Activated T-helper 1 cell treated with Interleukin-2 at 50 U/mL for 16 hours (primary cell): ENCODE data around the gene PTPRN2.
"Not testable (repeated sequence)": the region's sequence is repeated elsewhere in the genome, so short reads cannot be mapped to it uniquely, and the experiment has no call there.

Experiments used
- DNase-seq: peaks from one replicate; pipeline ENCODE4 v3.0.0-alpha.2; 2020; ENCODE audit warnings: low read depth

The PTPRN2 gene

GRCh38 chr7:158229945-158230344 is 357.7 kb downstream of the PTPRN2 start:
- no peak for DNase-seq

DNA sequence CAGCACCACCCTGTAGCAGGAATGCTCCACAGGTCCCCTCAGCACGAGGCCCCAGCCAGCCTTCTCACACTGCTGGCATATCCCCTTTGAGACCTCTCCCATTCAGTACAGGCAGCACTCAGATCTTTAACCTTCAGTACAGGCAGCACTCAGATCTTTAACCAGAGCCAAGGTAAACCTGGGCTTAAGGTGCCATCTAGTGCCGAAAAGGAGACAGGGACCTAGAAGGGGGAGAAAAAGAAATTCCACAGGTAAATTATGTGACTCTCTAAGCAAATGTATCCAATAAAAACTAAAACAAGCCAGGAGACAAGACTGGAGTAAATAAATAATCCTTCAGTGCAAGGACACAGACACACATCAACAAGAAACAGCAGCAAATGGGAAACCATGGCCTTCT is 358.6 kb downstream of the PTPRN2 start:
- DNase-seq = no peak

GRCh38 chr7:158228131-158228530 is 359.5 kb downstream of the PTPRN2 start:
- DNase-seq = no peak

DNA sequence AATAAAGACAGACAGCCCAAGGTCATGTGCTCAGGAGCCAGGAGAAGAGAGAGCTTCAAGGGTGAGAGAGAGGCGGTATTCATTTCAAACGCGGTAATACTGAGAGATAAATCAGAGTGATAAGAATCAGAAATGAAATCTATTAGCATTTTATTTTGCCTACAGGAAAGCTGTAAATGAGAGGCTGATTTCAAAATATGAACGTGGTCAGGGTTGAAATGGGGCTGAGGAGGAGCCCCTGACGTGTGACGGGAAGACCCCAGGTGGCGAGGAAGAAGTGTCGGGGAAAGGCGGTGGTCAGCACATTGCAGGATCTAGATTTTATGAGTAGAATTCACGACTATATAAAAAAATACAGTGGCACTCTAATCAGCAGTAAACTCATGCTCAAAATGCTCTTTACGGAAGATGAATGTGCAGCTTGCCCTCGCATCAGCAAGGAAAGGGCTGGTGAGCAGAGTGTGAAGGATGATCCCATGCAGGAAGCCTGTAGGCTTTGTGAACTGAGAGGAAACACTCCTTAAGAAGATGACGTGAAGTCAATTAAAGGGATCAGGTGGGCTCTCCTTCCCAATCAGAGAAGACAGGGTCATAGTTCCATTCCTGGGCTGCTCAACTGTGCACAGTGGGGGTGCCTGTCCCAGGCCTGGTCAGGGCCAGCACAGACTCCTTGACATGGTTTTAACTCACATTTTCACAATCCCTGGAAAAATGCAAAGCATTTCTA is 360.2 kb downstream of the PTPRN2 start:
- no peak for DNase-seq

DNA sequence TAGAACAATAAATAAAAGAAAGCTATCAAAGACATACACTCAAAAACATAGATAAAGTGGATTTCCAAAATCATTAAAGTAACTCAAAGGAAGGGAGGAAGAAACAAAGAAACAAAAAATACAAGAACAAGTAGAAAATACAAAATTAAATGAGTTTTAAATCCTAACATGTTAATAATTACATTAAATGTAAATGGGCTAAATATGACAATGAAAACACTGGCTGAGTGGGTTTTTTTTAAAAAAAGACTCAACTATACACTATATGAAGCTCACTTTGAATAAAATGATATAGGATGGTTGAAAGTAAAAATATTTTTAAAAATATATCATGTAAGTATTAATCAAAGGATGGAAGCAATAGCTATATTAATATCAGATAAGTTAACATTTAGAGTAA is 371.4 kb downstream of the PTPRN2 start:
- no peak for DNase-seq

DNA sequence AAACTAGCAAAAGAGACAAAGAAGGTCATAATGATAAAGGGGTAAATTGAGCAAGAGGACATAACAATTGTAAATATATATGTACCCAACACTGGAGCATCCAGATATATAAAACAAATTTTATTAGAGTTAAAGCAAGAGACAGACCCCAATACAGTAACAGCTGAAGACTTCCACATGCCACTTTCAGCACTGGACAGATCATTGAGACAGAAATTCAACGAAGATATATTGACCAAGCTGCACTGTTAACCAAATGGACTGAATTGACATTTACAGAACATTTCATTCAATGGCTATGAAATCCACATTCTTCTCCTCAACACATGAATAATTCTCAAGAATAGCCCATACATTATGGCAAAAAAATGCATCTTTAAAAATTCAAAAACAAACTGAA is 378.2 kb downstream of the PTPRN2 start:
- DNase-seq = no peak

DNA sequence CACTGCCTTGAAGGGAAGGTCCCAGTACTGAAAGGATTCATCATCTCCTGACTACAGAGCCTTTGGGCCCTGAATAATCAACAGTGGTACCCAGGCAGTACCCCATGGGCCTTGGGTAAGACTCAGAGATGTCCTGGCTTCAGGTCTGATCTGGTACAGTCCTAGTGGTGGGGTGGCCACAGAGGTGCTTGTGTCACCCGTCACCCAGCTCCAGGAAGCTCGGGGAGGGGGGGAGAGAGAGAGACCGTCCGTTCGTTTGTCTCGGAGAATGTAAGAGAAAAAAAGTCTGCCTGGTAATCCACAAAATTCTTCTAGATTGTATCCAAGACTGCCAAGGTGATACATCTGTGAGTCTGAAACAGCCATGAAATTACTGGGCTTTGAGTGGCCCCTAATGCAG is 381.3 kb downstream of the PTPRN2 start:
- no peak for DNase-seq

GRCh38 chr7:158204453-158204852 is 383.2 kb downstream of the PTPRN2 start:
- DNase-seq = no peak

DNA sequence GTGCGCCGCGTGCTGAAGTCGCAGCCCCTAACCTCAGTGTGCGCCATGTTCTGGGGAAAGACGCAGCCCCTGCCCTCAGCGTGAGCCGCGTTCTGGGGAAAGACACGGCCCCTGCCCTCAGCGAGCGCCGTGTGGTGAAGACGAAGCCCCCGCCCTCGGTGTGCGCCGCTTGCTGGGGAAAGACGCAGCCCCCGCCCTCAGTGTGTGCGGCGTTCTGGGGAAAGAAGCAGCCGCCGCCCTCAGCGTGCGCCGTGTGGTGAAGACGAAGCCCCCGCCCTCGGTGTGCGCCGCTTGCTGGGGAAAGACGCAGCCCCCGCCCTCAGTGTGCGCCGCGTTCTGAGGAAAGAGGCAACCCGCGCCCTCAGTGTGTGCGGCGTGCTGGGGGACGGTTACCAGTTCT is 383.7 kb downstream of the PTPRN2 start:
- not testable (repeated sequence) for DNase-seq

- DNase-seq = no peak
These were observed 393.2 kb downstream of the PTPRN2 start for GRCh38 chr7:158194365-158194900.

DNA sequence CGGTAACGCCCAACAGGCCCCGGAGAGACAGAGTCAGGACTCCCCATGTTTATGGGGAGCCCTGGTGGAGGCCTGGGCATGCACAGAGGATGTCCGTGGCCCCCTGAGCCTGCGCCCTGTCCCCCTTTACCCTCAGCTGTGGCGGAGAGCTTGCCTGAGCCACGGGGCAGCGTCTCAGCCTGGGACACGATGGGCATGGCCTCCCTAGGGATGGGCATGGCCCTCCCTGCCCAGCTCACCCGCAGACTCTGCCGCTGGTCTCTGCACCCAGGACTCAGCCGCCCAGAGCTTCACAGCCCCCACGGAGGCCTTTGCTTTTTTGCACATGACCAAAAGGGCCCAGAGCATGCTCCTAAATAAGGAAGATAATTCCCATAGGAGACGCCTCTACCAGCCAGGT is 394.2 kb downstream of the PTPRN2 start:
- DNase-seq = no peak

GRCh38 chr7:158192956-158193355 is 394.7 kb downstream of the PTPRN2 start:
- DNase-seq = no peak

DNA sequence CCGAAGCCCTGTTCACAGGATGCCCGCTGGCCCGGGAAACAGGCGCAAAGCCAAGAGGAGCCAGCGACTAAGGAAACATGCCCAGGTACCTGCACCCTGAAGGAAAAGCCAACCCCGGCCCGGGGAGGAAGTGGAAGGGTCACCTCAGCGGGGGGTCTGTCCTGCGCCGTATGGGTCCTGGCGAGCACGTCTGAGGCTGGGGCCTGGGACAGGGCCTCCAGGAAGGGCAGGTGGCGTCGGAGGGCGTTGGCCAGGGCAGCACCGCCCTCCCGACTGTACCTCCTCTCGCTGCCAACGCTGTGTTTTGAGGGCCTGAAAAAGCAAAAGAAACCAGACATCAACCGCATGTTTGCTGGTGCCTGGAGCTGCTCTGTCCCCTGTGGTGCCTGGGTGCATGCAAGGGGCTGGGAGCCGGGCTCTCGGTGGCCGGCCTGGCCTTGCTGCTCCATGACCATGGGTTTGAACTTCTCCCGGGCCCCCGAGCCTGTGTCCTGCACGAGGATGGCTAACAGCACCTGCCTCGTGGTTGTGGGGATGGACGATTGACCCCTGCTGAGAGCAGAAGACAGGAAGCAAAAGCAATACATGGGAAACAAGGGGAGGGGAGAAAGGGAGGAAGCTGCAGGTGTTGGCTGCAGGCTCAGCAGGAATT is 395.3 kb downstream of the PTPRN2 start:
- no peak for DNase-seq

- no peak for DNase-seq
These were observed 396.0 kb downstream of the PTPRN2 start for GRCh38 chr7:158191671-158192070.

GRCh38 chr7:158190756-158191155 is 396.9 kb downstream of the PTPRN2 start:
- no peak for DNase-seq

DNA sequence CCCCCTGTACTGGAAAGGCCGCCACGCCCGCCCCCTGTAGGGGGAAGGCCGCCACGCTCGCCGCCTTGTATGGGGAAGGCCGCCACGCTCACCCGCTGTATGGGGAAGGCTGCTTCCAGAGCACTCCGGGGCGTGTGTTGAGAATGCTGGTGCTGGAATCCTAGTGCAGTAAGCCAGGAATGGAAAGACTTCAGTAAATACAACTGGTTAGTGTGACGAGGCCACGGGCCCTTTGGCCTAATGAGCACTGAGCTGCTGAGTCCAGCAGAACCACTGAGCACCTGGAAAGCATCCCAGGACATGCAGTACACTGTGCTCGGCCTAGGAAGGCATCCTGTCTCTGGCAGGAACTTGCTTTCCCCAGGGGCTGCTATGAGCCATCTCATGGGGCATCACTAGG is 398.9 kb downstream of the PTPRN2 start:
- no peak for DNase-seq

DNA sequence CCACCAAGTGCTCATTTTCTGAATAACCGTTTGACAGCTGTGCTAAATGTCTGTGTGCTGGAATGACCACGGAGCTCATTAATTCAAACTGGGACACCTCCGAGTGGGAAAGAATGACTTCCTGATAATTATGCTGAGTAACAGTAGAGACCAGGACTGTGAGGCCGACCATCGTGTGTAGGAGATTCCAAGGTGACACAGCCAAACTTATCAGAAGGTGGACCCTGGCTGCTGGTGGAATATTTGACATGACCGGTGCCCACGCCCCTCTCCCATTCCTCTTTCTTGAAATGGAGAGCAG is 400.0 kb downstream of the PTPRN2 start:
- DNase-seq = no peak

- DNase-seq = no peak
These were observed 400.5 kb downstream of the PTPRN2 start for GRCh38 chr7:158186864-158187693.

DNA sequence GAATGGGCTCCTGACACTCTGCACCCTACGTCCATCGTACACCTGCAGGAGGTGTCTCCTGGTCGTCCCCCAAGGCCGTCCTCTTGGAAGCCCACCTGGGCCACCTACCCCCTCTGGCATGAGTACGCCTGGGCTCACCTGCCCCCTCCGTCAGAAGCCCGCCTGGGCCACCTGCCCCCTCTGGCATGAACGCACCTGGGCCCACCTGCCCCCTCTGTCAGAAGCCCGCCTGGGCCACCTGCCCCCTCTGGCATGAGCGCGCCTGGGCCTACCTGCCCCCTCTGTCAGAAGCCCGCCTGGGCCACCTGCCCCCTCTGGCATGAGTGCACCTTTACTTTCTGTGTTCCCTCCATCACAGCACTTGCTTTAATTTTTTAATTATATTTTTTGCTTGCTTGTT is 401.2 kb downstream of the PTPRN2 start:
- DNase-seq = no peak

- no peak for DNase-seq
These were observed 402.0 kb downstream of the PTPRN2 start for GRCh38 chr7:158185653-158186052.

DNA sequence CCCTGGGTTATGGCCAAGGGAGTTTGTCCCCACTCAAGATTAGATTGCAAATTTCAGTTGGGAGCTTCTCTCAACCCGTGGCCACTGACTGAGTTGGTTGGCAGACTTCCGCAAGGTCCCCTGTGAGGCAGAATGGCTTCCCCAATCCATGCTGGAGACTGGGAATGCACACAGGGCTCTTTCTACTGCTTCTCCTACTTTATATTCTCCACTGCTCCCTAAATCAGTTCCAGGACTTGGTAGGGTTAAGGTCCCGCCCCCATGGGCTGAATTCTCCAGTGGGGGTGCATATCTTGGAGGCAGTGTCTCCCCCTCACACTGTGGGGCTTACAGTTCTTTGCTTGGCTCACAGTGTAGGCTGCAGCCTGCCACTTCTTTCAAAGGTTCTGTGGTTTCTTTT is 404.2 kb downstream of the PTPRN2 start:
- DNase-seq = no peak

DNA sequence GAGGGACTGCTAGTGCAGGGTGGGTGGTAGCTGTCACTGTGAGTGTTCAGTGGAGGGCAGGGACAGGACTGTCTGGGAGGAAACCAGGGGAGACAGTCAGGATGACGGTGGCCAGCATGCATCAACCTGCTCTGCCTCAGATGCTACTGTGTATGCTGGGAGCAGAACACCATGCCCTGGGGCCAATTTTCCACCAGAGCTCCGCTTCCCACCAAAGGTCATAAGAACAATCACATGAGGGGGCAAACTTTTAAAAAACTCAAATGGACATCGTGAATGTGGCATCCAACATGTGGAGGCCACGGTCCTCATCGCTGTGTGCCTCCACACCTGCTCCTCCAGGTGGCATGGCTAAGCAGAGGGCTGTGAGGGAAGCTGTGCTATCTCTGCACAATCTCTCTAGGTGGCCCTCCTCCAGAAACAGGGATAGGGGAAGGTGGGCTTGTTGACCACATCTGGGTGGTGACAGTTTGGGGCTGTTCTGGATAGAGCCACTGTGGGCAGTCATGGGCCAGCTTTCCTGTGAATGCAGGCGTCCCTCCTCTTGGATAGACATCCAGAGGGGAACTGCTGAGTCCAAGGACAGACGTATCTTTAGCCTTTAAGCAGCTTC is 411.0 kb downstream of the PTPRN2 start:
- no peak for DNase-seq

- no peak for DNase-seq
These were observed 411.8 kb downstream of the PTPRN2 start for GRCh38 chr7:158175779-158176178.
